HepG2 (cell line): Measurements from ENCODE around the gene TLE5. TPM values are rescaled to one million over a fixed set of nuclear protein-coding genes. Genes with fewer than 3 reads are reported as not detected.
A peak's percentile ranks its signal among the peaks of the same experiment; 100 is the strongest.

Source experiments
- ATAC-seq: fragments of 200-7000 bp; cut with Tn5 transposase; 3 replicates; pipeline ENCODE4 v1.9.1; 2020; ENCODE audit warnings: mild to moderate bottlenecking, moderate library complexity
- BruUV-seq: library from RNA; stranded (reverse); fragments of 400-500 nt; replicated peaks from 2 replicates; lab custom pipeline; 2021; lab: Mats Ljungman, UMichigan
- CTCF ChIA-PET: fragments of 300-600 bp; formaldehyde crosslinking; extraction: SDS; loops from one replicate; lab custom pipeline; 2021; ENCODE audit warnings: low total read pairs, inconsistent platforms, low intra/inter-chr PET ratio; lab: Yijun Ruan, JAX
- POLR2A ChIA-PET: fragments of 350-600 bp; sonication (Branson Sonifier 250); formaldehyde crosslinking; loops from one replicate; lab custom pipeline; 2020; ENCODE audit warnings: antibody characterized with exemption, inconsistent platforms; lab: Yijun Ruan, JAX
- DNase-seq: peaks from one replicate; pipeline ENCODE4 v3.0.0-alpha.2; 2015; ENCODE audit warnings: low spot score
- FAIRE-seq: peaks from 3 replicates; lab custom pipeline; 2011; peaks lifted over from hg19 to GRCh38; lab: Jason Lieb, UNC
- H2AFZ ChIP-seq: one replicate; pipeline ENCODE4 v1.6.1; 2011; ENCODE audit warnings: low read length, inconsistent platforms
- H3K27ac ChIP-seq: fragments of 300-600 bp; 3 replicates; pipeline ENCODE4 v1.8.0; 2011; ENCODE audit warnings: mixed run types, mild to moderate bottlenecking, mixed read lengths, low read length, inconsistent platforms; ENCODE audit not compliant: insufficient read depth; ENCODE audit errors: extremely low read length
- H3K27me3 ChIP-seq, 2 experiments: fragments of 200-600 bp in 1 of 2; 2 replicates in 1 of 2; 3 replicates in 1 of 2; pipeline versions ENCODE4 v1.6.0 to v1.8.0; 2011; ENCODE audit warnings: low read length in 2 of 2, mild to moderate bottlenecking in 2 of 2, moderate library complexity in 2 of 2, inconsistent platforms in 1 of 2; ENCODE audit not compliant: insufficient read depth in 2 of 2, control insufficient read depth in 1 of 2
- H3K36me3 ChIP-seq, 2 experiments: fragments of 200-600 bp in 1 of 2; replicated peaks in 1 of 2; 2 replicates in 1 of 2; 3 replicates in 1 of 2; pipeline versions ENCODE4 v1.5.1 to v1.8.0; 2011; ENCODE audit warnings: low read length in 2 of 2, inconsistent platforms in 1 of 2; ENCODE audit not compliant: insufficient read depth in 2 of 2, control insufficient read depth in 1 of 2
- H3K4me1 ChIP-seq: 2 replicates; pipeline ENCODE4 v1.5.1; 2012; ENCODE audit warnings: low read length, inconsistent platforms; ENCODE audit not compliant: insufficient read depth
- H3K4me2 ChIP-seq: 2 replicates; pipeline ENCODE4 v1.6.0; 2011; ENCODE audit warnings: low read depth, low read length, inconsistent platforms
- H3K4me3 ChIP-seq, 3 experiments: fragments of 200-600 bp in 1 of 3; sonication (generic), shearing (Covaris generic) in 1 of 3; replicated peaks in 1 of 3; 2 replicates each; pipeline ENCODE4 v1.5.1; 2011 to 2016; ENCODE audit warnings: low read length in 3 of 3, inconsistent platforms in 2 of 3, low read depth in 2 of 3, mild to moderate bottlenecking in 2 of 3, control low read depth in 1 of 3, mixed read lengths in 1 of 3; ENCODE audit not compliant: insufficient read depth in 1 of 3
- H3K79me2 ChIP-seq: one replicate; pipeline ENCODE4 v1.6.1; 2011; ENCODE audit warnings: low read length, inconsistent platforms; ENCODE audit not compliant: insufficient read depth
- H3K9ac ChIP-seq: 2 replicates; pipeline ENCODE4 v1.6.0; 2011; ENCODE audit warnings: mild to moderate bottlenecking, low read depth, low read length, inconsistent platforms; ENCODE audit not compliant: insufficient read depth
- H3K9me3 ChIP-seq: 2 replicates; pipeline ENCODE4 v1.5.1; 2012; ENCODE audit warnings: mild to moderate bottlenecking, low read length
- H4K20me1 ChIP-seq: 2 replicates; pipeline ENCODE4 v1.6.0; 2011; ENCODE audit warnings: inconsistent platforms, mild to moderate bottlenecking, low read length, moderate library complexity; ENCODE audit not compliant: insufficient read depth
- HINFP ChIP-seq: sonication (generic); formaldehyde crosslinking; IDR thresholded peaks from 2 replicates; pipeline ENCODE4 v1.4.0; 2020; ENCODE audit warnings: low read depth, mild to moderate bottlenecking, missing genetic modification reagents
- HMGA1 ChIP-seq: sonication (generic); formaldehyde crosslinking; conservative IDR thresholded peaks from 2 replicates; pipeline ENCODE4 v1.4.0; 2020; ENCODE audit warnings: missing genetic modification reagents
- PATZ1 ChIP-seq: sonication (generic); formaldehyde crosslinking; IDR thresholded peaks from 2 replicates; pipeline ENCODE4 v1.4.0; 2020; ENCODE audit warnings: missing genetic modification reagents
- POGZ ChIP-seq: sonication (generic); formaldehyde crosslinking; IDR thresholded peaks from 2 replicates; pipeline ENCODE4 v1.4.0; 2020; ENCODE audit warnings: mild to moderate bottlenecking, missing genetic modification reagents
- SIX4 ChIP-seq: sonication (generic); formaldehyde crosslinking; IDR thresholded peaks from 2 replicates; pipeline ENCODE4 v1.4.0; 2020; ENCODE audit warnings: missing genetic modification reagents
- ZFP82 ChIP-seq: sonication (generic); formaldehyde crosslinking; IDR thresholded peaks from 2 replicates; pipeline ENCODE4 v1.5.1; 2020; ENCODE audit warnings: mild to moderate bottlenecking, missing genetic modification reagents, borderline replicate concordance
- WGBS: methylation state at CpG from one replicate; pipeline ENCODE4 v1.1.6; 2017; ENCODE audit warnings: low lambda C conversion rate; 5-methylcytosine and 5-hydroxymethylcytosine counted together
- in situ Hi-C: cut with HindIII; loops from 2 replicates; pipeline ENCODE4 v1.10.0; 2017; ENCODE audit warnings: low pct_unique_long_range_greater_than_20kb; ENCODE audit not compliant: extremely low pct_ligation_motif_present
- intact Hi-C: fragments of 100-400 bp; cut with micrococcal nuclease; formaldehyde crosslinking; loops from one replicate; pipeline ENCODE4 v1.10.0; 2022; ENCODE audit not compliant: unreplicated experiment
- polyA plus RNA-seq, 8 experiments: library from polyadenylated mRNA; depleted of rRNA in 3 of 8; stranded (reverse) in 7 of 8; unstranded in 1 of 8; fragments of >200 nt; fragmentation: Illumina TruSeq in 4 of 8; extraction: Trizol in 4 of 8; gene quantifications; 2 replicates each; pipeline versions ENCODE4 v1.2.1 to v1.2.3, GENCODE V29; 2011 to 2016; ENCODE audit warnings: low read depth in 4 of 8, missing spikeins in 1 of 8, mixed read lengths in 1 of 8; ENCODE audit not compliant: insufficient read depth in 1 of 8
- total RNA-seq, 5 experiments: library from RNA; depleted of rRNA; stranded (reverse); fragments of >200 nt; fragmentation: Illumina TruSeq; extraction: Trizol; gene quantifications; 2 replicates each; pipeline ENCODE4 v1.2.3, GENCODE V29; 2016; ENCODE audit warnings: low read depth in 1 of 5

Gene TLE5
- total and polyA plus RNA-seq, 2 of the 13 experiments (the other 11 are each of a cell fraction or from before 2014, with no cell fraction given), result 62.8 to 189 TPM

DNA sequence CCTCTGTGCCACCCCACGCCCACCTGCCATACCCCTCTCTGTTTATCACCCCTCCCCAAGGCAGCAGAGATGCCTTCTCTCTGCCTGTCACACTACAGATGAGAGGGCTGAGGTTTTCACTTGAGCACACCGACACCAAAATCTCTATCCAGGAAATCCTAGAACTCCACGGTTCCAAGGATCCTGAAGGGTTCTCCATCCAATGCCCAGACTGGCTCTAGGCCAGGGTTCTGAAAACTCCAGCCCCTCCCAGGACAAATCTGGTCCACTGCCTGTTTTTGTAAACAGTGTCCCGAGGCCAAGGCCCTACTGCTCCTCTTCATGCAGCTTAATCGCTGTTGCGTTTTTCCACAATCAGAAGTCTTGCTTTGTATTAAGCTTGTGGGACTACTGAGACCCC, 53.3 kb downstream of the TLE5 start (continued):
- no peak for TF ChIP-seq ZFP82
- TF ChIP-seq POGZ (CRISPR knock-in tag), result no peak
- no peak for TF ChIP-seq HMGA1 (CRISPR knock-in tag)
- no peak for TF ChIP-seq HINFP (CRISPR knock-in tag)

DNA sequence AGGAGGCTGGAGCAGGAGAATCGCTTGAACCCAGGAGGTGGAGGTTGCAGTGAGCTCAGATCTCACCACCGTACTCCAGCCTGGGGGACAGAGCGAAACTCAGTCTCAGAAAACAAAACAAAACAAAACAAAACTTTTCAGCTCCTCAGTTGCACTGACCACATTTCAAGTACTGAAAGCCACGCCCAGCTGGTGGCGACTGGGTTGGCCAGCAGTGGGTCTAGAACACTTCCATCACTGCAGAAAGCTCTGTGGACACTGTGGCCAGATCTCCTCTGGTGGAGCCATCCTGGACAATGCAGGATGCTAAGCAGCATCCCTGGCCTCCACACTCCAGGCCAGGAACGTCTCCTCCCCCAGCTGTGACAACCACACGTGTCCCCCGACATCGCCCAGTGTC, 54.3 kb downstream of the TLE5 start:
- no peak overlapping the region for H3K4me3 ChIP-seq
- TF ChIP-seq PATZ1 (CRISPR knock-in tag) (0 out of 2 replicates have a peak, but pooled peaks have one; percentile 25), SIX4 (CRISPR knock-in tag) (no peak)
- TF ChIP-seq, all 625 proteins: peak for 1
- Histone ChIP-seq H3K27ac (no peak overlapping the region), H3K9me3 (no peaks in the 10 kb centered on the region), H2AFZ (no peak overlapping the region), H4K20me1 (no peaks in the 10 kb centered on the region), H3K79me2 (no peaks in the 10 kb centered on the region), H3K36me3 (no peaks in the 10 kb centered on the region), H3K4me2 (no peak overlapping the region; the same call in 1 of the 2 replicates), H3K9ac (no peak overlapping the region), H3K27me3 (peaks cover 2 to 13% of the 10 kb centered on the region in 2 experiments; a peak in 4 of 5 replicates), H3K4me1 (peaks cover 11% of the 10 kb centered on the region)
- intact Hi-C loops (no loop called here), in situ Hi-C loops (no loop called here)
- ATAC-seq (peak; percentile 19; the same call in 1 of the 3 replicates), FAIRE-seq (no peak), DNase-seq (no peak)
- CTCF ChIA-PET, result no interaction called here
- BruUV-seq, result no TSS peak
- WGBS, result 15% methylated on average over 6 of the region's 9 CpGs
- POLR2A ChIA-PET, result no interaction called here
